Bronchial epithelial cell (primary cell): ENCODE results near the gene FNDC3A. TPM values are rescaled to one million over a fixed set of nuclear protein-coding genes. Genes with fewer than 3 reads are reported as not detected.
"Not testable (repeated sequence)": the region's sequence is repeated elsewhere in the genome, so short reads cannot be mapped to it uniquely, and the experiment has no call there.

Experiments
- DNase-seq: peaks from one replicate; pipeline ENCODE4 v3.0.0-alpha.2; 2010; ENCODE audit warnings: low read depth
- FAIRE-seq: peaks from 2 replicates; lab custom pipeline; 2011; peaks lifted over from hg19 to GRCh38; lab: Jason Lieb, UNC
- H3K27me3 ChIP-seq: 2 replicates; pipeline ENCODE4 v1.5.1; 2011; ENCODE audit warnings: low read length; ENCODE audit not compliant: control insufficient read depth, insufficient read depth
- H3K36me3 ChIP-seq: 2 replicates; pipeline ENCODE4 v1.5.1; 2011; ENCODE audit warnings: low read length; ENCODE audit not compliant: control insufficient read depth, insufficient read depth
- H3K4me3 ChIP-seq: 2 replicates; pipeline ENCODE4 v1.5.1; 2011; ENCODE audit warnings: mild to moderate bottlenecking, low read depth, low read length, control low read depth
- CTCF ChIP-seq: IDR thresholded peaks from 2 replicates; pipeline ENCODE4 v1.5.1; 2011; ENCODE audit warnings: mild to moderate bottlenecking, moderate library complexity, low read length, control low read depth, inconsistent platforms; ENCODE audit not compliant: insufficient read depth, severe bottlenecking
- total RNA-seq: library from RNA; depleted of rRNA; stranded (reverse); fragments of >200 nt; gene quantifications from 2 replicates; pipeline ENCODE4 v1.2.1, GENCODE V29; 2014

The FNDC3A gene
- total RNA-seq, 1 donor from 2014 or later = 24.0 TPM

- no peaks in the 10 kb centered on the region for H3K36me3 ChIP-seq
- no peak overlapping the region for H3K4me3 ChIP-seq
- FAIRE-seq (no peak), DNase-seq (no peak)
- TF ChIP-seq CTCF = no peak
- H3K27me3 ChIP-seq = no peaks in the 10 kb centered on the region
These were observed 149.1 kb downstream of the FNDC3A start for GRCh38 chr13:49124693-49125304.

GRCh38 chr13:49125964-49126524 lies 150.3 kb downstream of the FNDC3A start:
- no peaks in the 10 kb centered on the region for H3K27me3 ChIP-seq
- no peak for FAIRE-seq
- H3K36me3 ChIP-seq = peaks cover 2% of the 10 kb centered on the region
- DNase-seq = no peak
- TF ChIP-seq CTCF = no peak
- H3K4me3 ChIP-seq = no peak overlapping the region

- H3K27me3 ChIP-seq = no peaks in the 10 kb centered on the region
- TF ChIP-seq CTCF = no peak
- no peak overlapping the region for H3K4me3 ChIP-seq
- no peak for FAIRE-seq
- H3K36me3 ChIP-seq = peaks cover 4% of the 10 kb centered on the region
- no peak for DNase-seq
These were observed 156.8 kb downstream of the FNDC3A start for GRCh38 chr13:49132479-49133002.

- no peak for TF ChIP-seq CTCF
- Histone ChIP-seq H3K36me3 (peaks cover 4% of the 10 kb centered on the region), H3K27me3 (no peaks in the 10 kb centered on the region), H3K4me3 (no peak overlapping the region)
- no peak for FAIRE-seq
- DNase-seq = no peak
These were observed 158.6 kb downstream of the FNDC3A start for GRCh38 chr13:49134305-49134704.

GRCh38 chr13:49137138-49137643 lies 161.5 kb downstream of the FNDC3A start:
- not testable (repeated sequence) for H3K36me3 ChIP-seq, DNase-seq, H3K4me3 ChIP-seq, H3K27me3 ChIP-seq, FAIRE-seq

- H3K4me3 ChIP-seq = no peak overlapping the region
- TF ChIP-seq CTCF = no peak
- FAIRE-seq (no peak), DNase-seq (no peak)
- H3K27me3 ChIP-seq = no peaks in the 10 kb centered on the region
- H3K36me3 ChIP-seq = no peaks in the 10 kb centered on the region
These were observed 165.3 kb downstream of the FNDC3A start for GRCh38 chr13:49140910-49141611.
